GM18517 (cell line): Measurements from ENCODE around the gene PLPPR1.

Experiments
- ATAC-seq: cut with Tn5 transposase; IDR thresholded peaks from one replicate; pipeline ENCODE4 v1.9.1; 2021; ENCODE audit warnings: mild to moderate bottlenecking, moderate library complexity; ENCODE audit not compliant: unreplicated experiment

PLPPR1 gene

GRCh38 chr9:101200852-101201251, 172.3 kb downstream of the PLPPR1 start:
- no peak for ATAC-seq

DNA sequence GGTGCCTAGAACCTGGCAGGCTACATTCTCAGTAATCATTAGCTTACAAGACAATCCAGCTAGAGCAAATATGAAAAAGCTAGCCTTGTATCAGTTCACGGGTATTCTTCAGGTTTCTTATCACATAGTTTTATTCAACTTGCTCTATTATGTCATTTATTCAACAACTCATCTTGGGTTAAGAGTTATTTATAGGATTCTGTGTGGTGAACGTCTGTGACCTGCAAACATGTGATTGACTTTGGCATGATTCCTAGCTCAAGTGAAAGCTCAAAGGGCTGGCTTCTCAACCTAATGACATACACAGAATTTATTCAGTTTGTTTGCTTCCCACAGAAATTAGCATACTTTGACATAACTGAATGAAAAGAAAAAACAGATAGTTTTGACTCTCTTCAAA, 173.1 kb downstream of the PLPPR1 start:
- no peak for ATAC-seq

DNA sequence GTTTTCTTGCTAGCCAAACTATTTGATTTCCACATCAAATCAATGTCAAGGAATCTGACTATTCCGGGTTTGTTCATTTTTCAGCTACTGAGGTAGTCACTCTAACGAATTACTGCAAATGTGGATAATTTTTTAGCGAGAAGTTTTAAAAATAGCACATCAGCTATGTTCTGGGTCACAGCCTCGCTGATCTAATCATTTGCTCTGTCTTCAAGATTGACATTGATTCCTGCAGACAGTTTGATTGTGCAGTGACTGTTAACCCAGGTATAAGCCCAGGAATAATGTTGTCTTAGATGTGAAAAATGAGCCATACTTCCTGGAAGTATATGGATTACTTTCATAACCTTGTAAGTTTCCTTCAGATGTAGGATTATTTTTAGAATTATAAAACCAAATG, 181.1 kb downstream of the PLPPR1 start:
- ATAC-seq: no peak

GRCh38 chr9:101212661-101213060, 184.1 kb downstream of the PLPPR1 start:
- ATAC-seq: no peak

GRCh38 chr9:101219030-101219429, 190.5 kb downstream of the PLPPR1 start:
- no peak for ATAC-seq

GRCh38 chr9:101220341-101220740, 191.8 kb downstream of the PLPPR1 start:
- ATAC-seq: no peak

GRCh38 chr9:101225271-101225670, 196.7 kb downstream of the PLPPR1 start:
- ATAC-seq: no peak

- no peak for ATAC-seq
Observed at GRCh38 chr9:101226161-101226560, 197.6 kb downstream of the PLPPR1 start.

DNA sequence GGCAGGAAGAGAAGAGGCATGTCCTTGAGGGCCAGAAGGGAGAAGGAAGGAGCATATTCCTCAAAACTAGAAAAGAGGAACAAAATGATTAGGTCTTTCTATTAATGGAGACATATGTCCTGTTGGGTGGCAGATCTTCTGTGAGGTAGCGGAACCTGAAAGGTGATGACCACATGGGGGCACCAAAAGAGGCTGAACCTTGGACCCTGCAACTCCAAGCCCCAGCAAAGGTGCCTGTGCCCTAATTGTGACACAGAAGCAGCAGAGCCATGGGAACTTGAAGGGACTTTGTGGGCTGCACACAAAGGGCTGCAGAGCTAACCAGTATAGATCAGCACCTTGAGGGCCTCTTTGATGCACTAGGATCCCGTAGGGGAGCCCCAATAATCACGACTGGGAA, 198.3 kb downstream of the PLPPR1 start:
- ATAC-seq: no peak

GRCh38 chr9:101229606-101230005, 201.1 kb downstream of the PLPPR1 start:
- no peak for ATAC-seq

- no peak for ATAC-seq
Observed at GRCh38 chr9:101232405-101232977, 204.0 kb downstream of the PLPPR1 start.

GRCh38 chr9:101235105-101235866, 206.8 kb downstream of the PLPPR1 start:
- no peak for ATAC-seq

DNA sequence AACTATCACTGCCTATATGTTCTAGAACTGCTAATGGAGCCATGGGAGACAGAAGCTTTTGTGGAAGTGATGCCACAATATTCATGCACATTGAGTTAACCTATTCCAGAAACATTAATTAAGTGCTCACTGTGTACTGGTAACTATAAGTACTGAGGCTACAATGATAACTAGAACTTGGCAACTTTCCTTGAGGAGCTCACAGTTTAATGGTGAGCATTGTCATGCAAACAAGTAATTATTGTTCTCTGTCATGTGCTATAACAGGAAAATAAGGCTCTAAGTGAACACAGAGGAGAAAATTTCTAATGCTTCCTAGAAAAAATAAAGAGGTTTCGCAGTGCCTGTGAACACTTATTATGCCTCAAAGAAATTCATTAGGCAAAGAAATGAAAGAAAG, 214.1 kb downstream of the PLPPR1 start:
- no peak for ATAC-seq

GRCh38 chr9:101246691-101247090, 218.2 kb downstream of the PLPPR1 start:
- no peak for ATAC-seq

DNA sequence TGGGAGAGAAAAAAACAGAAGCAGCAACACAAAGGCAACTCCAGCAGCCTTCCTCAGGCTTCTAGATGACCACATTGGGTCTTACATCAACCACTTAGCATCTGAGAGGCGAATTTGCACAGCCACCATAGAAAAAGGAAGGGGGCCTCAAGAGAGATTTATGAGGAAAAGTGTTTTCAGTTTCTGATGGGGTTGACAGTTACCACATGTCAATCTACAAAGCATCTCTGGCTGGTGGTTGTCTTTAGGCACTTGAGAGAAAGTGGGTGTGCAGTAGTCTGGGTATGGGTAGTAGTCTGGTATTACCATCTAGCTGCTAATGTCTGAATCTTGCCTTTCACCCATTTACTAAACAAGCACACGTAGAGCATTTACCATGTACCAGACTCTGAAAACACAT, 218.8 kb downstream of the PLPPR1 start:
- ATAC-seq: no peak

DNA sequence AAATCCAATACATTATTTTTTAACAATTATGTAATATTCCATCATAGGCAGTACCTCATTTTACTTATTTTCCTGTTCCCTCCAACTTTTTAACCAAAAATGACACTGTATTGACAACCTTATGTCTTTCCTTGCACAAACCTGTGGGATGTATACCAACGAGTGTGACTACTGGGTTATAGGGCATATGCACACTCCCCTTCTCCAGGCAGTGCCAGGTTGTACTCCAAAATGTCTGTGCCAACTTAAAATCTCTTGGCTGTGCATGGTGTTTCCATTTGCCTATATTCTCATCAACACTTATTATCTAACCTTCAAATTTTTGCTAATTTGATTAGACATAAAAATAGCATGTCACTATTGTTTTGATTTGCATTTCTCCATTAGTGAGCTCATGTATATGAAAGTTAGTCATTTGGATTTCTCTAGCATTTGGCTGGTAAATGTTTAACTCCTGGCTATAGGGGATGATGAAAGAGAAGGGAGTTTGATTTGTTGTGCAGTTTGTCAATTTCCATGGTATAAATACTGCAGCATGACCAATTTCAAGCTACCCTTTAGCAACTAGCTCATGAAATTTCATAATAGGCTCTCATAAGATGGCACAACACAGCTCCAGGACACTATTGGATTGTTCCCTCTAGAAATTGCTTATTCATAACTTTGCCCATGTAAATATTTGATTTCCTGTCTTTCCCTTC, 226.4 kb downstream of the PLPPR1 start:
- ATAC-seq: no peak

DNA sequence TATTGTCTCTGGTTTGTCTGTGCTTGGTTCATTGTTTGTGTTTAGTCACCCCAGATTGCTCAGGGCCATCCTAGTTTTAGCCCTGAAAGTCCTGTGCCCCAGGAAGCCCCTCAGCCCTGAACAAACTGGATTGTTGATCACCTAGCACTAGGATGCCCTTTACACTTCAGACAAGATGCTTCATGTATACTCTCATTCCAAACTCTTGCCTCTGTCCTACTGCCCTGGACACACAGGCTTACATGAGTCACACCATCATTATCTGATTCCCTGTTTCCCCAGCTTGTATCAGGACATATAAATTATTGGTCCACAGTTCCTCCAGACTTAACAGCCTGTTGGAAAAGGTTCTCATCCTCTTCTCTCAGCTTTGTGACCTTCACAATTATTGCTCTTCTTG, 236.2 kb downstream of the PLPPR1 start:
- ATAC-seq: no peak

- no peak for ATAC-seq
Observed at GRCh38 chr9:101265261-101265660, 236.7 kb downstream of the PLPPR1 start.

DNA sequence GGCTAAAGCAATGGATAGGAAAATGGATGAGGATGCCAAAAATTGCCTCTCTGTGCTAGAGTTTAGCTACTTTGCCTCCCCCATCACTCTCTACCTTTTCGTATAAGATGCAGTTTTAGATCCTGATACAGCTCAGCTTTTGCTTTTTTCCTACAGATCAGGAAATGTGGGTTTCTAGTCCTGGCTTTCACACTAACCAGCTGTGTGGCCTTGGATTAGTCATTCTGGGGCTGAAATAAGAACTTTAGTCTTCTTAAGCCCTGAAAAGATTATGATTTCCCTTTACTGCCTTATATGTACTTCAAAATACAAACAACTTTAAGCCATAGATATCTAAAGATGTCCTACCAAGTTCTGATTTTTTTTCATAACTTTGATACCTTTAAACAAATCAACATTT, 239.9 kb downstream of the PLPPR1 start:
- ATAC-seq: no peak

GRCh38 chr9:101269591-101270283, 241.2 kb downstream of the PLPPR1 start:
- ATAC-seq: no peak

- no peak for ATAC-seq
Observed at GRCh38 chr9:101270302-101270701, 241.8 kb downstream of the PLPPR1 start.

DNA sequence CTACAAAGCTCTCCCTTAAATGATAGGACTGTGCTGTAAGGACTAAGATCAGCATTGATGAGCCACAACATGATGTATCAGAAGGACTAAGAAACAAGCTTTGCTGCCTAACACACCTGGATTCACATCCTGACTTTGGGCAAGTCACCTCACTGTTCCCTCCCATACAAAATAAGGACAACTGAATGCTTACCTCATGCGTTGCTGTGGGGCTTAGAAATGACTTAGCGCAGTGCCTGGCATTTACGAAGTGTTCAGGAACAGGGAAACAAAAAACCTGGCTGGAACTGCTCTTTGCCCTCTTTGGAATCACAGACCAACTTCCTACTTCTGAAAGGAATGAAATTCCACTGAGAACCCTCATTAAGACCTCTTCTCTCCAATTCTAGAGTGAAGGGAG, 242.6 kb downstream of the PLPPR1 start:
- no peak for ATAC-seq
